Sigmoid colon (tissue), 7 donors: ENCODE results near the gene RASD2. TPM values are rescaled to one million over a fixed set of nuclear protein-coding genes. Genes with fewer than 3 reads are reported as not detected.

Experiments
- DNase-seq: peaks from one replicate; pipeline ENCODE4 v3.0.0-alpha.2; 2019
- H3K27ac ChIP-seq, 4 donors: fragments of 200-600 bp; sonication (generic); one replicate each; pipeline ENCODE4 v1.5.1; 2016 to 2019; ENCODE audit warnings: mild to moderate bottlenecking in 1 of 4
- H3K27me3 ChIP-seq, 3 donors: fragments of 200-600 bp; sonication (generic); one replicate each; pipeline ENCODE4 v1.5.1; 2019; ENCODE audit warnings: mild to moderate bottlenecking in 1 of 3
- H3K36me3 ChIP-seq, 4 donors: fragments of 200-600 bp; sonication (generic); one replicate each; pipeline ENCODE4 v1.5.1; 2016 to 2019
- H3K4me1 ChIP-seq, 4 donors: fragments of 200-600 bp; sonication (generic); one replicate each; pipeline ENCODE4 v1.5.1; 2017 to 2019
- H3K4me3 ChIP-seq, 4 donors: fragments of 200-600 bp; sonication (generic); one replicate each; pipeline ENCODE4 v1.5.1; 2017 to 2019; ENCODE audit warnings: mild to moderate bottlenecking in 2 of 4, moderate library complexity in 1 of 4
- H3K9me3 ChIP-seq, 4 donors: fragments of 200-600 bp in 3 of 4; sonication (generic) in 3 of 4; one replicate each; pipeline versions ENCODE4 v1.5.1 to v1.6.1; 2013 to 2019
- CTCF ChIP-seq, 4 experiments: fragments of 450-650 bp in 3 of 4; fragments of 200-600 bp in 1 of 4; IDR thresholded peaks; one replicate each; pipeline ENCODE4 v1.5.1; 2016 to 2019; ENCODE audit warnings: antibody characterized with exemption in 4 of 4, mild to moderate bottlenecking in 3 of 4, moderate library complexity in 2 of 4
- EP300 ChIP-seq, 4 donors: sonication (generic); formaldehyde crosslinking; IDR thresholded peaks; one replicate each; pipeline ENCODE4 v1.6.1; 2017; ENCODE audit warnings: antibody characterized with exemption in 4 of 4
- POLR2A ChIP-seq, 2 donors: fragments of 450-650 bp; IDR thresholded peaks; one replicate each; pipeline ENCODE4 v1.6.1; 2016; ENCODE audit warnings: antibody characterized with exemption in 2 of 2, mild to moderate bottlenecking in 2 of 2, moderate library complexity in 2 of 2
- POLR2AphosphoS5 ChIP-seq, 4 donors: sonication (generic); formaldehyde crosslinking; IDR thresholded peaks; one replicate each; pipeline ENCODE4 v1.6.1; 2017; ENCODE audit warnings: antibody characterized with exemption in 4 of 4
- WGBS, 2 donors: extraction: QIAGEN DNeasy Blood & Tissue Kit; methylation state at CpG; one replicate each; pipeline ENCODE4 v1.1.7; 2013; 5-methylcytosine and 5-hydroxymethylcytosine counted together
- intact Hi-C: fragments of 100-400 bp; cut with DNase I; formaldehyde crosslinking; loops from one replicate; pipeline ENCODE4 v1.15.1; 2023
- polyA plus RNA-seq, 3 donors: library from polyadenylated mRNA; stranded (reverse); fragments of 200-250 nt; gene quantifications; one replicate each; pipeline ENCODE4 v1.2.3, GENCODE V29; 2013
- total RNA-seq, 4 donors: library from RNA; depleted of rRNA; stranded (reverse); fragments of >200 nt; gene quantifications; one replicate each; pipeline ENCODE4 v1.1.0, GENCODE V29; 2016
- donor health status: healthy with polysubstance abuse.
- donor health status: Bipolar disorder and iron deficiency.
- donor health status: healthy.

Gene RASD2
- total and polyA plus RNA-seq, 7 donors, result 6.6 to 22.8 (median 12.0) TPM

- no peak for DNase-seq
- H3K4me3 ChIP-seq, result no peak overlapping the region
- peaks cover 0 to 20% (median 19%) of the 10 kb centered on the region in 4 donors for H3K4me1 ChIP-seq
- H3K36me3 ChIP-seq, result peaks cover 0 to 60% (median 13%) of the 10 kb centered on the region in 4 donors
- no peaks in the 10 kb centered on the region for H3K9me3 ChIP-seq
- no peak overlapping the region for H3K27ac ChIP-seq
- 94 to 95% methylated on average over 43 of the region's 43 CpGs for WGBS, 2 donors
- intact Hi-C loops, result no loop called here
- peak in 1 of 4 donors; percentile 5 for TF ChIP-seq POLR2AphosphoS5 (IDR thresholded peaks at IDR 0.05)
- TF ChIP-seq EP300 (IDR thresholded peaks at IDR 0.05), result no peak
- H3K27me3 ChIP-seq, result no peaks in the 10 kb centered on the region
These were observed 11.0 kb downstream of the RASD2 start for GRCh38 chr22:35551549-35552177.

GRCh38 chr22:35552196-35552842 is 11.7 kb downstream of the RASD2 start:
- Histone ChIP-seq H3K4me3 (no peak overlapping the region), H3K27ac (no peak overlapping the region), H3K27me3 (no peaks in the 10 kb centered on the region), H3K4me1 (peaks cover 0 to 20% (median 19%) of the 10 kb centered on the region in 4 donors), H3K9me3 (no peaks in the 10 kb centered on the region), H3K36me3 (peaks cover 0 to 53% (median 13%) of the 10 kb centered on the region in 4 donors)
- 26% methylated on average over 13 of the region's 13 CpGs for WGBS, 2 donors
- intact Hi-C loops, result no loop called here
- no peak for DNase-seq
- no peak for TF ChIP-seq POLR2A (IDR thresholded peaks at IDR 0.05)
- TF ChIP-seq EP300 (IDR thresholded peaks at IDR 0.05), result no peak
- TF ChIP-seq POLR2AphosphoS5 (IDR thresholded peaks at IDR 0.05), result no peak
- no peak for TF ChIP-seq CTCF (IDR thresholded peaks at IDR 0.05)

- H3K27ac ChIP-seq, result no peak overlapping the region
- TF ChIP-seq POLR2AphosphoS5 (IDR thresholded peaks at IDR 0.05) (no peak), CTCF (IDR thresholded peaks at IDR 0.05) (no peak), EP300 (IDR thresholded peaks at IDR 0.05) (no peak), POLR2A (IDR thresholded peaks at IDR 0.05) (no peak)
- H3K27me3 ChIP-seq, result no peaks in the 10 kb centered on the region
- 70 to 85% methylated on average over 11 of the region's 11 CpGs for WGBS, 2 donors
- peaks cover 0 to 48% (median 12%) of the 10 kb centered on the region in 4 donors for H3K36me3 ChIP-seq
- H3K4me3 ChIP-seq, result no peak overlapping the region
- no peak for DNase-seq
- H3K4me1 ChIP-seq, result peaks cover 0 to 20% (median 19%) of the 10 kb centered on the region in 4 donors
- intact Hi-C loops, result no loop called here
- no peaks in the 10 kb centered on the region for H3K9me3 ChIP-seq
These were observed 12.2 kb downstream of the RASD2 start for GRCh38 chr22:35552846-35553245.

GRCh38 chr22:35553341-35553740 is 12.7 kb downstream of the RASD2 start:
- H3K27me3 ChIP-seq, result no peaks in the 10 kb centered on the region
- no peak overlapping the region for H3K27ac ChIP-seq
- H3K4me1 ChIP-seq, result peaks cover 0 to 20% (median 19%) of the 10 kb centered on the region in 4 donors
- intact Hi-C loops, result no loop called here
- H3K36me3 ChIP-seq, result peaks cover 0 to 43% (median 9%) of the 10 kb centered on the region in 4 donors
- no peaks in the 10 kb centered on the region for H3K9me3 ChIP-seq
- 88 to 89% methylated on average over 2 of the region's 2 CpGs for WGBS, 2 donors
- DNase-seq, result no peak
- TF ChIP-seq CTCF (IDR thresholded peaks at IDR 0.05), result no peak
- TF ChIP-seq POLR2A (IDR thresholded peaks at IDR 0.05), result no peak
- peak in 1 of 4 donors; percentile 2 for TF ChIP-seq POLR2AphosphoS5 (IDR thresholded peaks at IDR 0.05)
- H3K4me3 ChIP-seq, result no peak overlapping the region

GRCh38 chr22:35554297-35554845 is 13.7 kb downstream of the RASD2 start:
- no peak overlapping the region for H3K27ac ChIP-seq
- no peaks in the 10 kb centered on the region for H3K9me3 ChIP-seq
- TF ChIP-seq POLR2A (IDR thresholded peaks at IDR 0.05) (no peak), CTCF (IDR thresholded peaks at IDR 0.05) (no peak), POLR2AphosphoS5 (IDR thresholded peaks at IDR 0.05) (no peak), EP300 (IDR thresholded peaks at IDR 0.05) (no peak)
- no peak overlapping the region for H3K4me3 ChIP-seq
- no peaks in the 10 kb centered on the region for H3K27me3 ChIP-seq
- no peak for DNase-seq
- peaks cover 0 to 14% (median 11%) of the 10 kb centered on the region in 4 donors for H3K4me1 ChIP-seq
- peaks cover 0 to 35% (median 9%) of the 10 kb centered on the region in 4 donors for H3K36me3 ChIP-seq
- intact Hi-C loops, result no loop called here
- 47 to 68% methylated on average over 10 of the region's 10 CpGs for WGBS, 2 donors
